ENCODE measurements around the gene EYS.
"Not testable (repeated sequence)": the region's sequence is repeated elsewhere in the genome, so short reads cannot be mapped to it uniquely, and the experiment has no call there.

DNA sequence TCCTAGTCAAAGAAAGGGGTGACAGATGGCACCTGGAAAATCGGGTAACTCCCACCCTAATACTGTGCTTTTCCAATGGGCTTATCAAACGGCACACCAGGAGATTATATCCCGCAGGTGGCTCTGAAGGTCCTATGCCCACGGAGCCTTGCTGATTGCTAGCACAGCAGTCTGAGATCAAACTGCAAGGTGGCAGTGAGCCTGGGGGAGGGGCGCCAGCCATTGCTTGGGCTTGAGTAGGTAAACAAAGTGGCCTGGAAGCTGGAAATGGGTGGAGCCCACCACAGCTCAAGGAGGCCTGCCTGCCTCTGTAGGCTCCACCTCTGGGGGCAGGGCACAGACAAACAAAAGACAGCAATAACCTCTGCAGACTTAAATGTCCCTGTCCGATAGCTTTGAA is 1258.9 kb downstream of the EYS start:
- TF ChIP-seq, protein P1, sequence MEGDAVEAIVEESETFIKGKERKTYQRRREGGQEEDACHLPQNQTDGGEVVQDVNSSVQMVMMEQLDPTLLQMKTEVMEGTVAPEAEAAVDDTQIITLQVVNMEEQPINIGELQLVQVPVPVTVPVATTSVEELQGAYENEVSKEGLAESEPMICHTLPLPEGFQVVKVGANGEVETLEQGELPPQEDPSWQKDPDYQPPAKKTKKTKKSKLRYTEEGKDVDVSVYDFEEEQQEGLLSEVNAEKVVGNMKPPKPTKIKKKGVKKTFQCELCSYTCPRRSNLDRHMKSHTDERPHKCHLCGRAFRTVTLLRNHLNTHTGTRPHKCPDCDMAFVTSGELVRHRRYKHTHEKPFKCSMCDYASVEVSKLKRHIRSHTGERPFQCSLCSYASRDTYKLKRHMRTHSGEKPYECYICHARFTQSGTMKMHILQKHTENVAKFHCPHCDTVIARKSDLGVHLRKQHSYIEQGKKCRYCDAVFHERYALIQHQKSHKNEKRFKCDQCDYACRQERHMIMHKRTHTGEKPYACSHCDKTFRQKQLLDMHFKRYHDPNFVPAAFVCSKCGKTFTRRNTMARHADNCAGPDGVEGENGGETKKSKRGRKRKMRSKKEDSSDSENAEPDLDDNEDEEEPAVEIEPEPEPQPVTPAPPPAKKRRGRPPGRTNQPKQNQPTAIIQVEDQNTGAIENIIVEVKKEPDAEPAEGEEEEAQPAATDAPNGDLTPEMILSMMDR (IDR thresholded peaks at IDR 0.05) = not testable (repeated sequence)
- TF ChIP-seq POLR2A, POLR2AphosphoS5 (IDR thresholded peaks at IDR 0.05): not testable (repeated sequence)
